NT2/D1 (cell line): ENCODE results near the gene PALLD.

Experiments used
- YY1 ChIP-seq: IDR thresholded peaks from 2 replicates; pipeline ENCODE4 v1.6.1; 2011; ENCODE audit not compliant: insufficient read length, insufficient read depth
- ZNF274 ChIP-seq: IDR thresholded peaks from 2 replicates; pipeline ENCODE4 v1.6.1; 2011; ENCODE audit warnings: mild to moderate bottlenecking, low read depth, low read length

DNA sequence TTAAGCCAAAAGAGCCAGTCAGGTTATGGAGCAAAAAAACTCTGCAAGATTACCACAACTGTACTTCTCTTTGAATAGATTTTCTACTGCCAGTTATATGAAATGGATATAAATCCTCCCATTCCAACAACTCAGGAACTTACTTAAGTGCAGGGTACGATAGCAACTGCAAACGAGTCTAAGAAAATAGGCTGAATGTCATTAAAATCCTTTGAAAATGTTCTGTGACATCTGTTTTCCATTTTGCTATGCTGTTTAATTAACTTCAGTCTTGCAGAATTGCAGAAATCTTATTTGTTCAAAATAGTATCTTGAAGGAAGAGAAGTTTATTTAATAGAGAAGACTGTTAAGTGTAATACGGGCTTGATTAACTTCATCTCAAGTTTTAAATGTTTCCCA lies 243.8 kb downstream of the PALLD start:
- no peak for TF ChIP-seq ZNF274
- no peak for TF ChIP-seq YY1
